GM21619 (cell line): Measurements from ENCODE around the gene RAB26.
"Not testable (repeated sequence)": the region's sequence is repeated elsewhere in the genome, so short reads cannot be mapped to it uniquely, and the experiment has no call there.

Experiments used
- ATAC-seq: cut with Tn5 transposase; IDR thresholded peaks from one replicate; pipeline ENCODE4 v1.9.1; 2021; ENCODE audit not compliant: unreplicated experiment

Gene RAB26, protein sequence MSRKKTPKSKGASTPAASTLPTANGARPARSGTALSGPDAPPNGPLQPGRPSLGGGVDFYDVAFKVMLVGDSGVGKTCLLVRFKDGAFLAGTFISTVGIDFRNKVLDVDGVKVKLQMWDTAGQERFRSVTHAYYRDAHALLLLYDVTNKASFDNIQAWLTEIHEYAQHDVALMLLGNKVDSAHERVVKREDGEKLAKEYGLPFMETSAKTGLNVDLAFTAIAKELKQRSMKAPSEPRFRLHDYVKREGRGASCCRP

GRCh38 chr16:2147981-2148671 lies at the start of gene RAB26:
Gene RAB26, plus strand, starts transcription at chr16:2148625. Its CDS starts 159 bp downstream, at chr16:2148784.
- no peak for ATAC-seq

- not testable (repeated sequence) for ATAC-seq
These were observed 46.8 kb upstream of the RAB26 start for GRCh38 chr16:2101581-2101980.

DNA sequence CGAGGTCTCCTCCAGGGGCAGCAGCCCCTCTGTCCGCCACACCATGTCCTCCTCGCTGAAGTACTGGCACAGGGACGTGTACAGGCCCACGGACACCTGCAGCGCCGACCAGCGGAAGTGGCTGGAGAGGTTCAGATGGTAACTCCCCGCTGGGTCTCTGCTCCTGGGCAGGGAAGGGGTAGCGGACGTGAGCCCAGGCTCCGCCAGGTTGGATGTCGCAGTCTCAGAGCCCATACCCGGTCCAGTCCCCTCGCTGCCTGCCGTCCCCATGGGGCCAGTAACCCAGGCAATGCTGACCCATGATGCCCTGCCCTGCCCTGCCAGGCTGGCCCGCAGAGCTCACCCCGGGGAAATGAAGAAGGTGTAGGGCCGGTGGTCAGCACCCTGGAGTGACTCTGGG lies 46.0 kb upstream of the RAB26 start:
- ATAC-seq = no peak

DNA sequence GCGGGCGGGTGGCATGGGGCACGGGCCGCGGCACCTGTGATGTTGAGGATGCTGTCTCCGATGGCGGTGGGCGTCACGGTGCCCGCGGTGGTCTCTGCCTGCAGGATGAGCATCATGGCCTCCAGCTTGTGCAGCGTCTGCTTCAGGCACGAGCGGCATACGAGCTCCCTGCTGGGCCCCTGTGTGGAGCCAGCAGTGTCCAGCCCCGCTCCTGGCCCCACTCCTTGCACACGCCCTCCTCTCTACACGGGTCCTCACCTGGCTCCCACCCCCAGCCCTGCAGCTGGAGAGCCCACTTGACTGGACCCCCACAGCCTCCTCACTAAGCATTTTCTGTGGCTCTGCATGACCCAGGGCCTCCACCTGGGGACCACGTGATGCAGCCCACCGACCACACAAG lies 44.0 kb upstream of the RAB26 start:
- ATAC-seq = not testable (repeated sequence)

GRCh38 chr16:2105291-2105690 lies 43.1 kb upstream of the RAB26 start:
- not testable (repeated sequence) for ATAC-seq

GRCh38 chr16:2105769-2106168 lies 42.7 kb upstream of the RAB26 start:
- ATAC-seq = not testable (repeated sequence)

DNA sequence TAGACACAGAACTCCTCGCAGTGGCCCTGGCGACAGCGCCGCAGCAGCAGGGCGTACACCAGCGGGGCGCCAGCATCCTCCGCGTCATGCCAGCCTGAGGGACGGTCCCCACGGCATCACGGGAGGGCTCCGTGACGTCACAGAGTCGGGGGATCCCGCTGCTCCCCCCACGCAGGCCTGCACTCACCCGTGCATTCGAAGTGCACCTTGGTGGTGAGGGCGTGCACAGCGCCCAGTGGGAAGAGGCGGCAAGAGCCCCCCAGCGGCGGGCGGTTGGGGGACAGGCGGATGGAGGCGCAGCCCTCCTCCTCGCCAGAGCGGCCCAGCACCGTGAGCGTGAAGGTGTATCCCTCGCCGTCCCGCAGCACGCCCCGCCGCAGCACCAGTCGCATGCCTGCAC lies 42.2 kb upstream of the RAB26 start:
- ATAC-seq = not testable (repeated sequence)

DNA sequence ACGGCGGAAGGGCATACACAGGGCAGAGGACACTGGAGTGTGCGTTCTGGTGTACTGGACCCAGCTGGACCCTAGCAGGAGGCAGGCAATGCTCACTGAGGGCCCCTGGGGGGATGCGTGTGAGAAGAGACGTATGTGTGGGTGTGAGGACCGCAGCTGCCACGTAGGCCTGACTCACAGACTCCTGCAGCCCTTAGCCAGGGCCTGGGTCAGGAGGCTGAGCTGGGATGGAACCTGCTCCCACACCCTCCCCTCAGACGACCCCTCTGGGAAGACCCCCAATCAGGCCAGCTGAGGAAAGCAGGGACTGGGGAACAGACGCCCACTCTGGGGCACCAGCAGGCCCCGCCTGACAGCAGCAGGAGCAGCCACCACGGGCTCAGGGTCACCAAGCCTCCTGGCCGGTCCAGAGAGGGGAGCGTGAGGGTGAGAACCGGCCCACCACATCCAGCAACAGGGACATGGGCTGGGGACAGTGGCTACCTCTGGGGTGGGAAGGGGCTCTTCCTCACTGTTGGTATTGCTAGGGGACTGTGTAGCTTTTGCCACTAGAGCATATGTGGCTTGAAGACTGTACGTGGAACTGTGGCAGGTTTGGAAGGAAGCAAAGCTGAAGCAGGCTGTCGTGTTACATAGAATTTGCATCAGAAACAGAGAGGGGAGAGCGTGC lies 41.2 kb upstream of the RAB26 start:
- ATAC-seq = not testable (repeated sequence)

DNA sequence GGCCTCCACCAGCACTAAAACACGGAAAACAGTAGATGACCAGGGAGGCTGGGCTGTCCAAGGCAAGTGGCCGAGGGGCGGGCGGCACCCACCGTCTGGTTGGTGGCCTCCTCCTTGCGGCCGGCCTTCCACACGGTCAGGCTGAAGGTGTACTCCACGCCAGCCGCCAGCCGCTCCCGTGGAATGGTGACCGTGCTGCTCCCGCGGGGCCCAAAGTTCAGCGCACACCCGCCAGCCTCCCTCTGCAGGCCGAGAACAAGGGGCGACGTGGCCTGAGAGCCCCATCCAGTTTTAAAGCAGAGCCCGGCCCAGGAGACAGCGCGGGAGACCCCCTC lies 40.7 kb upstream of the RAB26 start:
- not testable (repeated sequence) for ATAC-seq

DNA sequence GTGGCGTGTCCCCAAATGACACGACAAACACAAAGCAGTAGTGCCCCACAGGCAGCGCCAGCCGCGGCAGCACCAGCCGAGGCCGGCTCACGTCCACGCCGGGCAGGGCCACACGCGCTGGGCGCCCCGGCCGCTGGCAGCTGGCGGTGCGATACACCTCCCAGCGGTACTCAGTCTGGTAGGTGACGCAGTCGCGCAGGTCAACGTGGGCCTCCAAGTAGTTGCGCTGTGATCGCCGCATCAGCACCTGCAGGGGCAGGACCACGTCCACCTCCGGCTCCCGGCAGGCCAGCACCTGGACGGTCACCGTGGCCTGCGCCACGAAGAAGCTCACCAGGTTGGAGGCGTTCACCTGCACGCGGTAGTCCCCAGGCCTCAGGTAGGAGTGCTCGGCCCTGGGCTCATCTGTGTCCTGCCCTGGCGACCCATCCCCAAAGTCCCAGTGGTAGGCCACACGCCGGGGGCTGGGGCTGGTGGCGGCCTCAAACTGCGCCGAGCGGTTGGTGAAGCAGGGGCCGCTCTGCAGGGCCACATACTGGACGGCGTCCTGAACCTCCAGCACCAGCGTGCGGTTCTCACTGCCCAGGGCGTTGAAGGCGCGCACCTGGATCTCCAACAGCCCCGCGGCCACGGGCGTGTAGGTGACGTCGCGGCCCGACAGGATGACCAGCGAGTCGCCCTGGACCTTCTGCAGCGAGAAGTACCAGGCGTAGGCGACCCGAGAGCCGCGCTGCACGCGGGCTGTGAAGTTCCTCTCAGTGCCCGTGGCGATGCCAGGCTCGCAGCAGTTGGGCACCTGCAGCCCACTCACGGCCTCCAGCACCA lies 39.8 kb upstream of the RAB26 start:
- ATAC-seq = not testable (repeated sequence)

DNA sequence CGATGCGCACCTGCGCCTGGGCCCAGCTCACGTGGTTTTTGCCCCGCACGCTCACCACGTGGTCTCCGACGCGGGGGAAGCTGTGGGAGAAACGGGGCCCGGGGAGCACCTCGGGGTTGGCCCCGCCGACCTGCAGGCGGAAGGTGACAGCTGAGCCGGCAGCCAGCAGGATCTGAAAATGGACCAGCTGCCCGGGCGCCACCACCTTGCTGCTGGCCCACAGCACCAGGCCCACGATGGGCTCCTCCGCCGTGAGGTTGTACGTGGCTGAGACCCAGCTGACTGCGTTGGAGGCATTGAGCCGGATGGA lies 39.2 kb upstream of the RAB26 start:
- ATAC-seq = not testable (repeated sequence)

GRCh38 chr16:2109872-2110271 lies 38.6 kb upstream of the RAB26 start:
- ATAC-seq = not testable (repeated sequence)

DNA sequence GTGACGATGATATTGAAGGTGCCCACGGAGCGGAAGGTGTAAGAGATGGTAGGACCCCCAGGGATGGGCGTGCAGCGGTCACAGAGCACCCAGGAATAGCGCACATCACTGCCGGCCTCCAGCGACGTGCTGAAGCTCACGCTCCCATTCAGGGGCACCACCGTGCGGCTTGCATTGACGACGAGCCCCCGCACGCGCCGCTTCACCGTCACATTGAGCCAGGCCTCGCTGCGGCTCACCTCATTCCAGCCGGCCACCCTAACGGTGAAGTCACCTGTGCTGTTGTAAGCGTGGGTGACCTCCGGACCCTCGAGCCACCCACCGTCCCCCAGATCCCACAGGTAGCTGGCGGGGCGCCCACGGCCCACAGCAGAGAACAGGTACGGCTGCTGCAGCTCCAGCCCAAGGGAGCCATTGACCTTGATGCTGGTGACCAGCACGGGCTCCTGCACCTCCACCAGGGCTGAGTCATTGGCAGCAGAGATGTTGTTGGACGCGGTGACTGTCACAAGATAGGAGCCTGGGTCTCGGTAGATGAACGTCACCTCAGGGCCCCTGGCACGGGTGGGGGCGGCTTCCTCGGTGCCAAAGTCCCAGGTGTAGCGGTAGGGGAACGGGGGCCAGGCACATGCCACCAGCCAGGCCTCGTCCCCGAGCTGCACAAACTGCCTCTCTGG lies 38.0 kb upstream of the RAB26 start:
- not testable (repeated sequence) for ATAC-seq

- ATAC-seq = not testable (repeated sequence)
These were observed 37.4 kb upstream of the RAB26 start for GRCh38 chr16:2111009-2111353.

DNA sequence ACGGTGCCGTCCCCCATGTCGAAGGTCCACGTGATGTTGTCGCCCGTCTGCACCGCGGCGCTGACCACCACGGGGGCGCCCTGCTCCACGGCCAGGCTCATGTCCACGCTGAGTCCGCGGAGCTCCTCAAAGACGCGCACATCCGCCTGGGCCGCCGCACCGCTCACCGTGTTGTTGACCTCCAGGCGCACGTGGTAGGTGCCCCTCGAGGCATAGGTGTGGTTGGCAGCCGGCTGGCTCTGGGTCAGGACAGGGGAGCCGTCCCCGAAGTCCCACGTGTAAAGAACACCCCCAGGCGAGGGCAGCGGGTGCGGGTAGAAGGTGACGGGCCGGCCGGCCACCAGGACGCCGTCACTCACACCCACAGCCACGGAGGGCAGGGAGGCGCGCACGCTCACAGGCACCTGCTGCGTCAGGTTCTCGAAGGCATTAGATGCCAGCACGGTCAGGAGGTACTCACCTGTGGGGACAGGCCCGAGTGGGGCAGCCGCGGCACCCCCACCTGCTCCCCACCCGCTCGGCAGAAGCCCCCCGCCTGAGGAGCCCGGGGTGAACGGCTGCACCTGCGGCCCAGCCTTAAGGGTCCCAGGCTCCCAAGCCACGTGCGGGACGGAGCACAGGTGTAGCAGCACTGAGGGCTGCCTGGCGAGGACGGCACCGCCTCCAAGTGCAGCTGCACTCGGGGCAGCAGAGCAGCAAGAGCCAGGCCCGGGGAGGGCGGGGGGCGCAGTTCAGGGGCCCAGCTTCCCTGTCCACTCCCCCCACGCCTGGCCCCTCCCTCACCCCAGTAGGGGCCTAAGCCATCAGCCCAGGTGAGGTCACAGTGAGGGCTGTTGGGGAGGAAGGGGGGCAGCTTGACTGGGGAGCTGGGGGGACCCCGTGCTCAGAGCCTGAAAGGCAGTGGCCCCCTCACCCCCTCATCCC lies 36.8 kb upstream of the RAB26 start:
- ATAC-seq = not testable (repeated sequence)

DNA sequence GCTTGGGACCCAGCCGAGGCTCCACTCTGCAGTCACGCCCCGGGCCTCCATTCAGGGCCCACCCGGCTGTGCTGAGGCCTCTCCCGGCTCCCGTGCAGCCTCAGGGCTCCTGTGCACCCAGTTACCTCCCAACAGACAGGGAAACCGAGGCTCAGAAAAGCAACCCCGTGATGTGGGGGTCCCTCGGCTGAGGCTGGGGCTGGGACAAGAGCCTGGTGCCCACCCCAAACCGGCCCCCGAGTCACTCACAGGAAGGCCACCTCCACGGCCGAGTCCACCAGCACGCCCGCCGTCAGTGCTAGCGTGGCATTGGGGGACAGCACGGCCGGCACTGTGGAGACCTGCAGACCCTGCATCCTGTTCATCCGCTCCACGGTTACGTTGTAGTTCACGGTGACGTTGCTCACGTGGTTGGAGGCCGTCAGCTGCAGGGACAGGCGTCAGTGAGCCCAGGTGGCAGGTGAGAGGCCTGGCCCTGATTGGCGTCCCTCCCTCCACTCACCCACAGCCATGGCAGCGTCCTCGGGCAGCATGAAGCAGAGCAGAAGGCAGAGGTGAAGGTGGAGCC lies 35.8 kb upstream of the RAB26 start:
- not testable (repeated sequence) for ATAC-seq

GRCh38 chr16:2114225-2114624 lies 34.2 kb upstream of the RAB26 start:
- not testable (repeated sequence) for ATAC-seq

DNA sequence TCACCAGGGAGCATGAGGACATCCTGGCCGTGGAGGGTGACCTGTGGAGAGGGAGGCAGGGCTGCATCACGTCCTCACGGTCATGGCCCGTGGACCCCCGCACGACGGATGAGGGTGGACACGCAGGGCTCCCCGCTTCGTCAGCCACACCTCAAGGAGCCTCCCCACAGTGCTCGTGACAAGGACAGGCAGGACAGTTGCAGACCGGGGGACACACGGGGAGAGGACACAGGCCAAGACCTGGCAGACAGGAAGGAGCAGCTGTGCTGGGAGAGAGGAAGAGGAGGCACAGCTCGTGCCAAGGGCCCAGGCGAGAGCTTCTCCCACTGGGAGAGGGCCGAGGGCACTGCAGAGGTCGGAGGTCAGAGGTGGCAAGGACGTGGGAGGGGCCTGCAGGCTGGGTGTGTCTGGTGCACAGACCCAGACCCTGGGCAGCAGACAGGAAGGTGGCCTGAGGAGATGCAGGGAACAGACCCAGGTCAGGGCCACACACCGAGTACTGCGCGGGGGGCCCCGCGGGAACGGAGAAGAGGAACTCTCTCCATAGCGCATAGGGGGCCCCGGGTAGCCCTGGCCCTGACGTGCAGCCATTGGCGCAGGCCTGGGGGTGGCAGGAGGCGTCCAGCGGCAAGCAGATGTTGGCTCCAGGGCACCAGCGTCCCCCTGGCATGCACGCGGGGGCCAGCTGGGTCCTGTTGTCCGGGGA lies 33.4 kb upstream of the RAB26 start:
- ATAC-seq = not testable (repeated sequence)

GRCh38 chr16:2115591-2115973 lies 32.8 kb upstream of the RAB26 start:
- ATAC-seq = no peak
